HAP-1 (cell line): Measurements from ENCODE around the gene TRIM47.

Source experiments
- DNase-seq, 2 experiments: peaks; one replicate each; pipeline ENCODE4 v3.0.0-alpha.2; 2016 to 2020; ENCODE audit warnings: low spot score in 2 of 2
- H3K27me3 ChIP-seq: fragments of 250-450 bp; sonication (Bioruptor Pico); 2 replicates; pipeline ENCODE4 v1.5.1; 2020; ENCODE audit warnings: low read depth, mild to moderate bottlenecking, moderate library complexity
- H3K36me3 ChIP-seq: fragments of 250-450 bp; sonication (Bioruptor Pico); replicated peaks from 2 replicates; pipeline ENCODE4 v1.5.1; 2020; ENCODE audit warnings: mild to moderate bottlenecking
- H3K4me1 ChIP-seq: fragments of 250-450 bp; sonication (Bioruptor Pico); 2 replicates; pipeline ENCODE4 v1.5.1; 2020; ENCODE audit warnings: mild to moderate bottlenecking
- H3K4me3 ChIP-seq: fragments of 250-450 bp; sonication (Bioruptor Pico); 2 replicates; pipeline ENCODE4 v1.5.1; 2020; ENCODE audit warnings: mild to moderate bottlenecking, moderate library complexity
- H3K9me3 ChIP-seq: fragments of 250-450 bp; sonication (Bioruptor Pico); 2 replicates; pipeline ENCODE4 v1.5.1; 2020; ENCODE audit warnings: mild to moderate bottlenecking, moderate library complexity
- in situ Hi-C: fragments of 300-500 bp; cut with MboI; formaldehyde crosslinking; loops from 3 replicates; pipeline ENCODE4 v1.14.3; 2020; ENCODE audit warnings: low sequenced_read_pairs, inconsistent platforms, mixed read lengths

TRIM47 gene, protein sequence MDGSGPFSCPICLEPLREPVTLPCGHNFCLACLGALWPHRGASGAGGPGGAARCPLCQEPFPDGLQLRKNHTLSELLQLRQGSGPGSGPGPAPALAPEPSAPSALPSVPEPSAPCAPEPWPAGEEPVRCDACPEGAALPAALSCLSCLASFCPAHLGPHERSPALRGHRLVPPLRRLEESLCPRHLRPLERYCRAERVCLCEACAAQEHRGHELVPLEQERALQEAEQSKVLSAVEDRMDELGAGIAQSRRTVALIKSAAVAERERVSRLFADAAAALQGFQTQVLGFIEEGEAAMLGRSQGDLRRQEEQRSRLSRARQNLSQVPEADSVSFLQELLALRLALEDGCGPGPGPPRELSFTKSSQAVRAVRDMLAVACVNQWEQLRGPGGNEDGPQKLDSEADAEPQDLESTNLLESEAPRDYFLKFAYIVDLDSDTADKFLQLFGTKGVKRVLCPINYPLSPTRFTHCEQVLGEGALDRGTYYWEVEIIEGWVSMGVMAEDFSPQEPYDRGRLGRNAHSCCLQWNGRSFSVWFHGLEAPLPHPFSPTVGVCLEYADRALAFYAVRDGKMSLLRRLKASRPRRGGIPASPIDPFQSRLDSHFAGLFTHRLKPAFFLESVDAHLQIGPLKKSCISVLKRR

DNA sequence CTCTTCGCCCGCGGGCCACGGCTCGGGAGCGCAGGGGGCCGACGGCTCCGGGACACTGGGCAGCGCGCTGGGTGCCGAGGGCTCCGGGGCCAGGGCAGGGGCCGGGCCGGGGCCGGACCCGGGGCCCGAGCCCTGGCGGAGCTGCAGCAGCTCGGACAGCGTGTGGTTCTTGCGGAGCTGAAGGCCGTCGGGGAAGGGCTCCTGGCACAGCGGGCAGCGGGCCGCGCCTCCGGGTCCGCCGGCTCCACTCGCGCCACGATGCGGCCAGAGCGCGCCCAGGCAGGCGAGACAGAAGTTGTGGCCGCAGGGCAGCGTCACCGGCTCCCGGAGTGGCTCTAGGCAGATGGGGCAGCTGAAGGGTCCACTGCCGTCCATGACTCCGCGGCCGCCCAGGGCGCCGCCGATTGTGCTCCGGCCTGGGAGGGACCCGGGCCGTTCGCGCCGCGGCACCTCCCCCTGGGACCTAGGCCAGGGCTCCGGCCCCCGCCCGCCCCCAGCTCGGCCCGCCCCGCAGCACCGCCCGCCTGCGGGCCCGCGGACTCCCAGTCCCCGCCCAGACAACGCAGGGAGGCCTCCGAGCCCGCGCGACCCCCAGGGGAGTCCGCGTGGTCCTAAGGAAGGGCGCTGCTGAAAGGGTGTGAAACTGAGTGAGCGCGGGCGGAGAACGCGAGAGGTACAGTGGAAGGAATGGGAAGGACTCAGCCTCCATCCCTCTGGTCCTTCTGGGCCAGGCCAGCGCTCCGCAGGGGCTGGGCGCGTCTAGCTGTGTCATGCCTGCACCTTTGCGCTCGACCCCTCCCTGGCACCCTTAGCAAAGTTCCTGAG lies at the start of gene TRIM47:
TSS of gene TRIM47 (minus strand) at position 408 of the 825 bp plus-strand sequence. CDS start at position 375, 33 bp downstream.
- Histone ChIP-seq H3K27me3 (no peaks in the 10 kb centered on the region), H3K4me3 (peak within 1 kb of the TSS; percentile 58), H3K36me3 (peaks cover 19% of the 10 kb centered on the region), H3K4me1 (peaks cover 13% of the 10 kb centered on the region), H3K9me3 (no peaks in the 10 kb centered on the region)
- in situ Hi-C loops, result no loop called here
- DNase-seq, result peak; percentile 39 to 80

DNA sequence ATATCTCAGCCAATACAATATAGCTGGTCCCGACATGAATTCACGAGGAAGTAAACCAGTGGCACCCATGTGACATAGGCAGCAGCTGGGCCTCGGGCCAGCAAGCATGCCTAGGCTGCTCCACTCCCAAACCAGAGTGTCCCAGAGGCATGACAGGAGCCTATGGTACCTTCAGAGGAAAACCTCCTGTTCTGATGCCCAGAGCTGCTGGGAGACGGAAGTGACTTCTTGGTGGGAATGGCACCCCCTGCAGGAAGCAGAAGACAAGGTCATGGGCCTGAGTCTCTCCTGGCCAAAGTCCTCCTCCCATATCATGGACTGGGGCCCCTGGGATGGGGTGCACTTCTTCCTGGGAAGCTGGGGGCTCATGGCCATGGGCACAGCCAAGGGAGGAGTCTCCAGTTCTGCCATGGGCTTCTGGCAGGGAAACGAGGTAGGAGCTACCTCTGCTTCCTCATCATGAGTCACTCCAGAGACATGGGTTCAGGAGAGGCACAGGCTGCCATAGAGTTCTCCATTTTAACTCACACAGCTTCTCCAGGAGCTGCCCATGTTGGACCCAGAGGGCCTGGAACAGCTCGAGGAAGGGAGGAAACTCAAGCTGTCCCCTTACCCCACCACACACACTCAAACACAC lies 49.0 kb upstream of the TRIM47 start:
- in situ Hi-C loops, result no loop called here
- Histone ChIP-seq H3K4me3 (no peak overlapping the region), H3K36me3 (peaks cover 26% of the 10 kb centered on the region), H3K27me3 (no peaks in the 10 kb centered on the region), H3K4me1 (no peaks in the 10 kb centered on the region), H3K9me3 (no peaks in the 10 kb centered on the region)
- peak in 1 of 2 experiments; percentile 52 for DNase-seq

DNA sequence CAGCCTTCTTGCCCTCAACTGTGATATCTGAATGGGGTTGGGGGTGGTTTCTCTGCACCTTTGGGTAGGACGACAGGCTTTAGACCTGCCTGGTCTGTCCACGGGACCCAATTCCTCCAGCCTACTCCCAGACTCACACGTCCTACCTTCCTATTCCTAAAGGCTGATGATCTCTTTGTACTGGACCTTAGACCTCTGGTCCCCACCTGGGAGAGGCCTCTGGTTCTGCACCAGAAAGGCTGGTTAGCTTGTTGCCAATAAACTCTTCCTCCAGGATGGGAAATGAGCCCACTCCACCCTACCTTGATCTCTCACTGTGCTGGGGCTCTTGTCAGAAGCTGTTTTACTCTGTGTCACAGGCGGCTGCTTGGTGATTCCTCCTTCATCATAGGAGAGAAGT lies 48.1 kb upstream of the TRIM47 start:
- no peaks in the 10 kb centered on the region for H3K27me3 ChIP-seq
- no peaks in the 10 kb centered on the region for H3K9me3 ChIP-seq
- H3K4me3 ChIP-seq, result no peak overlapping the region
- no peaks in the 10 kb centered on the region for H3K4me1 ChIP-seq
- peaks cover 23% of the 10 kb centered on the region for H3K36me3 ChIP-seq
- in situ Hi-C loops, result no loop called here
- no peak for DNase-seq

DNA sequence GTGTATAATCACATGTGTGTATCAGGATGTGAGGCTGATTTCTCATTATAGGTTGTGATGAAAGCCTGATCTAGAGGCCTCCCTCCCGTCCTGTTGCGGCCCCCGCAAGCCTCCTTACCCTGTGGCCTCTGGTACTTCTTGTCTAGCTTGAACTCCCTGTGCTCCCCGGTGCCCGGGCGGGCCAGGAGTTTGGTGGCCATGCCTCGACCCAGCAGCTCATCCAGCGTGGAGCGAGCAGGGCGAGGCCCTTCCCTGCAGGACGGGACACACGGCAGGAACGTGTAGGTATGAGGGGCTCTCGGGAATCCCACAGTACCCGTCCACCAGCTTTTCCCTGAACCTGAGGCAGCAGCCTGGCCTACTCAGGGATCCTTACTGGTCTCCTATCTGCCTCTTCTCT lies 47.5 kb upstream of the TRIM47 start:
- Histone ChIP-seq H3K36me3 (peaks cover 18% of the 10 kb centered on the region), H3K4me3 (no peak overlapping the region), H3K4me1 (no peaks in the 10 kb centered on the region), H3K9me3 (no peaks in the 10 kb centered on the region), H3K27me3 (no peaks in the 10 kb centered on the region)
- DNase-seq, result no peak
- in situ Hi-C loops, result no loop called here

DNA sequence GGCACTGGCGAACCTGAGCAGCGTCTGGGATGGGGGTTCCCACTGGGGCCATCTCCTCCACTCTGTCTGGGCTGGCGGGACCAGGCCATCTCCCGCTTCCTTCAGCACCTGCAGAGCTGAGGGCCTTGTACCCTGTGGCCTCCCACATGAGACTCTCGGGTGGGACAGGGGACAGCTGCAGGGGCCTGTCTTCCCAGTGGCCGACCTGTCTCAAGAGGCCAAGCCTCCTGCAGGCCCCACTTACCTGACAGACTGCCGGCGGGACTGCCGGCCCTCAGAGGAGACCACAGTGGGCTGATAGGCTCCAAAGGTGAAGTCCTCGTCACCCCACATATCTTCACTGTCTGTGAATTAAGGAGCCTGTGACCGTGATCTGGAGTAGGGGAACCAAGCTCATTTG lies 46.7 kb upstream of the TRIM47 start:
- DNase-seq, result no peak
- Histone ChIP-seq H3K27me3 (no peaks in the 10 kb centered on the region), H3K4me1 (no peaks in the 10 kb centered on the region), H3K4me3 (no peak overlapping the region), H3K36me3 (peaks cover 21% of the 10 kb centered on the region), H3K9me3 (no peaks in the 10 kb centered on the region)
- in situ Hi-C loops, result no loop called here

DNA sequence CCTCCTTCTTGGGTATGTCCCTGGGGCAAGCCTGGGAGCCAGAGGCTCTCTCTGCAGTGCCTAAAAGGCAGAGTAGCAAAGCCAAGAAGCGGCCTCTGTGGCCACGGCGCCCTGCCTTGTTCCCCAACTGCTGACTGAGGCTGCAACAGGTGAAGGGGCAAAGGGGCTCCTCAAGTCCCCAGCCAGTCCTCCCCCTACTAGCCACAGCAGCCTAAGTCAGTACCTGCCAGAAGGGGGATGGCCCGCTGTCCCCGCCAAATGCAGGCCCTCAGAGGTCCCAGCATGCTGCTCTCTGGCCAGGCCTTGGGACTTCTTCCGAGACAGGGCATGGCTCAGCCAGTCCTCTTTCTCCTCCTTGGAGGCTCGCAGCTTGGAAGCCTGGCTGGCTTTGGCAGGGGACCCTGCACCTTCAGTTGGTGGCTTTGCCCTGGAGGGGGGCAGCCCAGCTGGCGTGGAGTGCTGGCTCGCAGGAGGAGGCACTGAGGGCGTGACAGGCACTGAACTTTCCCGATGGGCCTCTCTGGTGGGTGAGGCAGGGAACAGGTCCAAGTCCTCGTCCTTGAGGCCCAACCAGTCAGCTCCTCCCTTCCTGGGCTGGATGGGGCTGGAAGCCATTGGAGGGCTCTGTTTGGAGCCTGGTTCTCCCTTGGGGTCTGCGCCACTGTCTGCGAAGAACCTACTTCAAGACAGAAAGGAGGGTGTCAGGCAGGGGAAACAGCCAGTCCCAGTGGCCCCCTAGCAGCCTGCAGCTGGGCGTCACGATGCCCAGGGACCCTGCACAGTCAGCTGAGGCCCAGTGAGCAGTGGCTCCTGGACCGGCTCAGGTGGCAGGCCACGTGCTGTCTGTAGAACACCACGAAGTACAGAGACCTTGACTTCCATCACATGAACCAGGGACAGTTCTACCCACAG lies 44.8 kb upstream of the TRIM47 start:
- H3K9me3 ChIP-seq, result no peaks in the 10 kb centered on the region
- H3K27me3 ChIP-seq, result no peaks in the 10 kb centered on the region
- in situ Hi-C loops, result loop anchor here (25.0 kb wide), 1 partner anchor 364 kb away; no protein-coding TSS in a partner anchor
- no peak overlapping the region for H3K4me3 ChIP-seq
- no peak for DNase-seq
- H3K4me1 ChIP-seq, result no peaks in the 10 kb centered on the region
- peaks cover 26% of the 10 kb centered on the region for H3K36me3 ChIP-seq

DNA sequence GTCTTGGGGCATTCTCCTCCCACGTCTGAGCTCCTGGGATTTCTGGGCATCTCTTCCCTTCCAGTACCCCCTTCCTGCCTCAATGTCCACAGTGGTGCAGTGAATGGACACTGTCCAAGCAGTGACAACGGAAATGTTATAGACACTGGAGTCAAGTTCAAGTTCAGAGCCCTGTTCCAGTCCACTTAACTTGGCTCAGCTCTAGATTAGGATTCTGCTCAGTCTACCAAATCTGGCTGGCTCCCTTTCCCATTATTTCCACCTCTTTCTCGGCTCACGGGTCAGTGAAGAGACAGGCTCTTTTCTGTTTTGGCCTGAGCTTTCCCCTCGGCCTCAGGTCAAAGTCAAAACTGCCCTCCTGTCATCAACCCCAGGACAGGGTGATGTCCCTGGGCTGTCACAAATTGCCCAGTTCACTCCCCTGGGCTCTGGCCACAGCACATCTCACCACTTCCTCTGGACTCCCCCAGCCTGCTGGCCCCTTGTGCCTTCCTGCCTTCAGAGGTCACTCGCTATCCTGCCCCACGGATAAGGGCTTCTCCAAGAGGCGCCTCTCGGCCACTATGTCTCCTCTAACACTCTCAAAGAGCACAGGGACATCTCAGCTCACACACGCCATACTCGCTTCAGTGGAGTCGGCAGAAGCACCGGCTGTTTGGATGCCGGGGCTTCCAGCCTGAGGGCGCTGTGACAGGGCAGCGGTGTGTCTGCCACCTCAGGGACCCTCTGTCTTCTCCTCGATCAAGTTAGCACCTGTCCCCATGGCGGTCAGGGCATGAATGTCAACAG lies 44.0 kb upstream of the TRIM47 start:
- Histone ChIP-seq H3K36me3 (peaks cover 23% of the 10 kb centered on the region), H3K27me3 (no peaks in the 10 kb centered on the region), H3K4me1 (no peaks in the 10 kb centered on the region), H3K4me3 (no peak overlapping the region), H3K9me3 (no peaks in the 10 kb centered on the region)
- DNase-seq, result no peak
- in situ Hi-C loops, result loop anchor here (25.0 kb wide), 1 partner anchor 365 kb away; no protein-coding TSS in a partner anchor

DNA sequence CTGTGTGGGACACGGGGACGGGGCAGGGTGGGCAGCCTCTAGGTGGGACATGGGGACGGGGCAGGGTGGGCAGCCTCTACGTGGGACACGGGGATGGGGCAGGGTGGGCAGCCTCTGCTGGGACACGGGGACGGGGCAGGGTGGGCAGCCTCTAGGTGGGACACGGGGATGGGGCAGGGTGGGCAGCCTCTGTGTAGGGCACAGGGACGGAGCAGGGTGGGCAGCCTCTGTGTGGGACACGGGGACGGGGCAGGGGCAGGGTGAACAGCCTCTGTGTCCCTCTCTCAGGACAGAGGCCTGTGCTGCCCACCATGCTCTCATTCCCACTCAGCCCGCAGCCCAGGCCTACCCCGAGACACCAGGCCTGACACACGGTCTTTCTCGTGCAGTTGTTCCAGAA lies 43.2 kb upstream of the TRIM47 start:
- H3K4me1 ChIP-seq, result no peaks in the 10 kb centered on the region
- in situ Hi-C loops, result loop anchor here (25.0 kb wide), 1 partner anchor 366 kb away; no protein-coding TSS in a partner anchor
- no peak for DNase-seq
- H3K9me3 ChIP-seq, result no peaks in the 10 kb centered on the region
- H3K27me3 ChIP-seq, result no peaks in the 10 kb centered on the region
- no peak overlapping the region for H3K4me3 ChIP-seq
- H3K36me3 ChIP-seq, result peaks cover 16% of the 10 kb centered on the region

DNA sequence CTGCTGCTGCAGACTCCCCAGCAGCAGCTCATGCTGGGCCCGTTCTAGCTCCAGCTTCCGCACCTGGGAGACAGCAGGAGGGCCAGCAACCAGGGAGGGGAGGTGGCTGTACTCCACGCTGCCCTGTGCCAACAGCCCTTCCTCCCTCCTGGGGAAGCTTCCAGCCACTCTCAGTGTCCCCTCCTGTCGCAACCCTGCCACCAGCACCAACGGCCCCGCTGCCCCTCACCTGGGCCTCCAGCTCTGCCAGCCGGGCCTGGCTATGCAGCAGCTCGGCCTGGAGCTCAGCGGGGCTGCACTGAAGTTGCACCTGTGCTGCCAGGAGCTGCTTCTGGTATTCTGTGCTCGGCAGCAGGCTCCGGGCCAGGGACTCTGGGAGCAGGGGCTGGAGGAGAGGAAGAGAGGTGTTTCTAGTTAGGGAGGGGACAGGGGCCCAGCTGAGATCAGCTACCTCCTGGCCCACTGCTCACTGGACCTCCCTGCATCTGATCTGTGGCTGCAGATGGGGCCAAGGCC lies 41.7 kb upstream of the TRIM47 start:
- in situ Hi-C loops, result loop anchor here (25.0 kb wide), 1 partner anchor 367 kb away; no protein-coding TSS in a partner anchor
- Histone ChIP-seq H3K4me1 (no peaks in the 10 kb centered on the region), H3K27me3 (no peaks in the 10 kb centered on the region), H3K4me3 (no peak overlapping the region), H3K36me3 (peaks cover 14% of the 10 kb centered on the region; the same call in 1 of the 2 replicates), H3K9me3 (no peaks in the 10 kb centered on the region)
- no peak for DNase-seq

DNA sequence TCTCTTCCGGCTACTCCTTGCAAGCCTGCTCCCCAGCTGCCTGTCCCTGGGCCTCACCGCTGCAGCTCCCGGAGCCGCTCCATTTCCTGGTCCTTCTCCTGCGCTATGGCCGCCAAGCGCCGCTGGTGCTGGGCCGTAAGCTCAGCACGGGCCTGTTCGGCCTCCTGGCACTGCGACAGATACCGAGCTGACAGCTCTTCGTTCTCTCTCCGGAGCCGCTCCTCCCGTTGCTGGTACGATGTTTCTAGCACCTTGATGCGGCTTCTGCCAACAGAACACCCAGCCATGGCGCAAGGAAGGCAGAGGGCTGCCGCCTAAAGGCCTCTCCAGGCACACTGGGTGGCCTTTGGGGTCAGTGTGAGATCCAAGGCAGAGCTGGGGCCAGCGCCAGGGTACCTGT lies 41.2 kb upstream of the TRIM47 start:
- Histone ChIP-seq H3K4me3 (no peak overlapping the region), H3K36me3 (peaks cover 16% of the 10 kb centered on the region; the same call in 1 of the 2 replicates), H3K27me3 (no peaks in the 10 kb centered on the region), H3K9me3 (no peaks in the 10 kb centered on the region), H3K4me1 (no peaks in the 10 kb centered on the region)
- in situ Hi-C loops, result loop anchor here (25.0 kb wide), 1 partner anchor 368 kb away; no protein-coding TSS in a partner anchor
- no peak for DNase-seq

DNA sequence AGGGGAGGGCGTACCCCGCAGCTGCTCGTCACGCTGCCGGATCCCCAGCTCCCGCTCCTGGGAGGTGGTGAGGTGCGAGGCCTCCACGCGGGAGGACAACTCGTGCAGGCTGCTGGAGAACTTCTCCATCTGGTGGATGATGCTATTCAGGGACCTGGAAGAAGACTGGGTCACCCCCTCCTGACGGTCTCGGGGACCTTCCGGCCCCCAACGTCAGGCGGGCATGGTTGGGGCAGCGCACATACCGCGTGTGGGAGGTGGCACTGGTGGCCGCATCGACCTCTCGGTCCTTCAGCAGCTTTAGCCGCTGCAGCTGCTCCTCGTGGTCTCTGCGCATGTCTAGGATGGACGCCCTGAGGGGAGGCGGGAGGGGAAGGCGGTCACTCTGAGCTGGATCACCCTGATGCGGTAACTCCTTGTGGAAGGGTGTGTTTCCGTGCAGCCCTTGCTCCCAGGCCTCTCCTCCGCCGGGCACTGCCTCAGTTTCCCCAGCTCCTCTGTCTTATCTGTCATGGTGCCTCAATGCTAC lies 39.6 kb upstream of the TRIM47 start:
- Histone ChIP-seq H3K27me3 (no peaks in the 10 kb centered on the region), H3K9me3 (no peaks in the 10 kb centered on the region), H3K4me1 (no peaks in the 10 kb centered on the region), H3K4me3 (no peak overlapping the region), H3K36me3 (peaks cover 17% of the 10 kb centered on the region)
- no peak for DNase-seq
- in situ Hi-C loops, result loop anchor here (25.0 kb wide), 1 partner anchor 369 kb away; no protein-coding TSS in a partner anchor
